OCI-LY1 (cell line): ENCODE results near the gene SREBF1.

Experiments used
- H2AFZ ChIP-seq: fragments of 200-600 bp; sonication (generic), shearing (Covaris generic); 2 replicates; pipeline ENCODE4 v1.6.0; 2014; ENCODE audit warnings: antibody characterized with exemption, mild to moderate bottlenecking, low read length
- H3F3A ChIP-seq: fragments of 200-600 bp; sonication (generic), shearing (Covaris generic); 2 replicates; pipeline ENCODE4 v1.6.0; 2014; ENCODE audit warnings: mild to moderate bottlenecking, antibody characterized with exemption, low read length, moderate library complexity; ENCODE audit not compliant: insufficient read depth
- H3K27ac ChIP-seq: fragments of 200-600 bp; sonication (generic); 2 replicates; pipeline ENCODE4 v1.5.1; 2014; ENCODE audit warnings: low read length, mixed run types, mild to moderate bottlenecking, low read depth; ENCODE audit not compliant: poor library complexity, severe bottlenecking
- H3K27me3 ChIP-seq: fragments of 200-600 bp; sonication (generic); 2 replicates; pipeline ENCODE4 v1.6.0; 2014; ENCODE audit warnings: antibody characterized with exemption, mild to moderate bottlenecking, low read length, moderate library complexity; ENCODE audit not compliant: insufficient read depth
- H3K36me3 ChIP-seq: fragments of 200-600 bp; sonication (generic); 2 replicates; pipeline ENCODE4 v1.6.1; 2014; ENCODE audit warnings: mild to moderate bottlenecking, antibody characterized with exemption, low read length, moderate library complexity, mixed read lengths; ENCODE audit not compliant: insufficient read depth
- H3K4me1 ChIP-seq: fragments of 200-600 bp; sonication (generic); 2 replicates; pipeline ENCODE4 v1.5.1; 2014; ENCODE audit warnings: mild to moderate bottlenecking, low read length, moderate library complexity; ENCODE audit not compliant: insufficient read depth, severe bottlenecking
- H3K4me2 ChIP-seq: fragments of 200-600 bp; sonication (generic), shearing (Covaris generic); 2 replicates; pipeline ENCODE4 v1.6.1; 2014; ENCODE audit warnings: low read length
- H3K4me3 ChIP-seq: fragments of 200-600 bp; sonication (generic); 2 replicates; pipeline ENCODE4 v1.5.1; 2014; ENCODE audit warnings: low read length, low read depth, mild to moderate bottlenecking, mixed read lengths; ENCODE audit not compliant: poor library complexity, severe bottlenecking
- H3K79me2 ChIP-seq: fragments of 200-600 bp; shearing (Covaris generic); 2 replicates; pipeline ENCODE4 v1.6.1; 2016; ENCODE audit warnings: mixed run types, low read length, mixed read lengths; ENCODE audit not compliant: insufficient read depth
- H3K9ac ChIP-seq: fragments of 200-600 bp; sonication (generic), shearing (Covaris generic); 2 replicates; pipeline ENCODE4 v1.6.1; 2014; ENCODE audit warnings: mild to moderate bottlenecking, low read length, mixed read lengths
- H3K9me2 ChIP-seq: fragments of 200-600 bp; sonication (generic), shearing (Covaris generic); 2 replicates; pipeline ENCODE4 v1.6.1; 2014; ENCODE audit warnings: low read depth, mild to moderate bottlenecking, low read length, mixed read lengths
- H3K9me3 ChIP-seq: fragments of 200-600 bp; shearing (Covaris generic); 2 replicates; pipeline ENCODE4 v1.6.1; 2014; ENCODE audit warnings: low read length, mixed read lengths
- H4K20me1 ChIP-seq: fragments of 200-600 bp; sonication (generic), shearing (Covaris generic); 2 replicates; pipeline ENCODE4 v1.6.0; 2016; ENCODE audit warnings: mild to moderate bottlenecking, low read length; ENCODE audit not compliant: insufficient read depth
- CTCF ChIP-seq: fragments of 200-600 bp; sonication (generic), shearing (Covaris generic); IDR thresholded peaks from 2 replicates; pipeline ENCODE4 v1.5.1; 2017; ENCODE audit warnings: mild to moderate bottlenecking, antibody characterized with exemption, low read length, moderate library complexity, mixed read lengths
- EZH2 ChIP-seq: fragments of 200-600 bp; sonication (generic), shearing (Covaris generic); IDR thresholded peaks from 2 replicates; pipeline ENCODE4 v1.8.0; 2017; ENCODE audit warnings: borderline replicate concordance, mixed run types, mild to moderate bottlenecking, antibody characterized with exemption, low read length, moderate library complexity, mixed read lengths

The SREBF1 gene

DNA sequence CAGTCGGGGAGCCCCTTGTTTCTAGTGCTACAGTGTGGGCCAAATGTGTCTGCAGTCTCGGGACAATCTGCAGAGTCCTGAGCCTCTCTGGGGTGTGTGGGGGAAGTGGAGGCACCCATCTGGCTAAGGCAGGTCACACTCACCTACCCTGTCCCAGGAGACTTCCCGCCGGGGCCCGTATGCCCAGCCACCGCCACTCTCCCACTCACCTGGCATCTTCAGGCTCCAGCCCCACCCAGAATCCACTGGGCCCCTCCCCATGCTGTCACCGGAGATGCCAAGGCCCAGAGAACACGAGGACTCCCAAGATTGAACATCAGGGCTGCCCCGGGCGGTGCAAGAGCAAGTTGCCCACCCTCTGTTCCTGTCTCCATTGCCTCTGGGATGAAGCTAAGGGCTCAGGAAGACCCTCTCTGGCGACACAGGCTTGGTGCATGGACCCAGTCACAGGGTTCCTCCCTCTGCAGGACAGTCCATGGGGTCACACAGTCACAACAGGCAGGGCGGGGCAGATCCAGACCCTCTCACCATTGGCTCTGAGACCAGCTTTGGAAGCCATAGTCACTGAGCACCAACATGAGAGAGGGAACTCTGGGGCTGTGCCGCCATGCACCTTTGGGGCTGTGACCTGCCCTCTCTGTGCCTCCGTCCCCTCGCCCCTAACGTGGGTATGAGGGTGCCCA, 38.1 kb downstream of the SREBF1 start:
- TF ChIP-seq EZH2 (no peak), CTCF (no peak)
- Histone ChIP-seq H3K9ac (no peak overlapping the region), H3K4me2 (no peak overlapping the region), H3K36me3 (no peaks in the 10 kb centered on the region), H3K4me1 (no peaks in the 10 kb centered on the region), H2AFZ (no peak overlapping the region), H3F3A (no peaks in the 10 kb centered on the region), H3K27ac (no peak overlapping the region), H3K4me3 (no peak overlapping the region), H3K9me3 (no peaks in the 10 kb centered on the region), H3K27me3 (peaks cover 9% of the 10 kb centered on the region), H3K9me2 (no peaks in the 10 kb centered on the region), H3K79me2 (no peaks in the 10 kb centered on the region), H4K20me1 (no peaks in the 10 kb centered on the region)

- Histone ChIP-seq H3K36me3 (no peaks in the 10 kb centered on the region), H3K4me3 (no peak overlapping the region), H4K20me1 (no peaks in the 10 kb centered on the region), H3K9ac (no peak overlapping the region), H3K27ac (no peak overlapping the region), H3K9me3 (no peaks in the 10 kb centered on the region), H3F3A (no peaks in the 10 kb centered on the region), H3K79me2 (no peaks in the 10 kb centered on the region), H2AFZ (no peak overlapping the region), H3K9me2 (no peaks in the 10 kb centered on the region), H3K4me1 (no peaks in the 10 kb centered on the region), H3K4me2 (no peak overlapping the region), H3K27me3 (peaks cover 9% of the 10 kb centered on the region)
- TF ChIP-seq CTCF = no peak
- TF ChIP-seq EZH2 = no peak
Observed at GRCh38 chr17:17798010-17798556, 38.7 kb downstream of the SREBF1 start.

GRCh38 chr17:17797119-17797809, 39.5 kb downstream of the SREBF1 start:
- Histone ChIP-seq H3K36me3 (no peaks in the 10 kb centered on the region), H3K27ac (no peak overlapping the region), H3K9ac (no peak overlapping the region), H3K4me3 (no peak overlapping the region), H3K27me3 (peaks cover 9% of the 10 kb centered on the region), H3K4me2 (no peak overlapping the region), H3F3A (no peaks in the 10 kb centered on the region), H3K9me3 (no peaks in the 10 kb centered on the region), H2AFZ (no peak overlapping the region), H3K4me1 (no peaks in the 10 kb centered on the region), H4K20me1 (no peaks in the 10 kb centered on the region), H3K79me2 (no peaks in the 10 kb centered on the region), H3K9me2 (no peaks in the 10 kb centered on the region)
- TF ChIP-seq CTCF (no peak), EZH2 (no peak)
